ENCODE data around the gene IL17RD. TPM values are rescaled to one million over a fixed set of nuclear protein-coding genes. Genes with fewer than 3 reads are reported as not detected.

IL17RD gene
- total RNA-seq, 2 experiments from 2014 or later = 0.05 TPM; not detected in 1

- Mint-ChIP-seq H3K27me3 (peaks cover 59% of the 10 kb centered on the region), H3K4me3 (peak overlapping the region; percentile 51), H3K4me1 (peaks cover 6% of the 10 kb centered on the region), H3K9me3 (no peaks in the 10 kb centered on the region), H3K27ac (no peak overlapping the region), H3K36me3 (ENCODE audit: low read depth) (no peaks in the 10 kb centered on the region)
- CTCF ChIA-PET = no interaction called here
- DNase-seq = peak; percentile 20
- POLR2A ChIA-PET = no interaction called here
Observed at GRCh38 chr3:57078344-57078634, 86.9 kb downstream of the IL17RD start.

GRCh38 chr3:57077630-57078343 lies 87.4 kb downstream of the IL17RD start:
- Mint-ChIP-seq H3K9me3 (no peaks in the 10 kb centered on the region), H3K4me3 (peak overlapping the region; percentile 51), H3K36me3 (ENCODE audit: low read depth) (no peaks in the 10 kb centered on the region), H3K27me3 (peaks cover 59% of the 10 kb centered on the region), H3K27ac (no peak overlapping the region), H3K4me1 (peaks cover 6% of the 10 kb centered on the region)
- ChIA-PET POLR2A (no interaction called here), CTCF (no interaction called here)
- DNase-seq = no peak

- H3K27ac Mint-ChIP-seq = no peak overlapping the region
- H3K27me3 Mint-ChIP-seq = peaks cover 66% of the 10 kb centered on the region
- no peak overlapping the region for H3K4me3 Mint-ChIP-seq
- H3K36me3 Mint-ChIP-seq (ENCODE audit: low read depth) = no peaks in the 10 kb centered on the region
- H3K4me1 Mint-ChIP-seq = peaks cover 6% of the 10 kb centered on the region
- H3K9me3 Mint-ChIP-seq = no peaks in the 10 kb centered on the region
- no peak for DNase-seq
- ChIA-PET CTCF (no interaction called here), POLR2A (no interaction called here)
Observed at GRCh38 chr3:57076422-57076951, 88.7 kb downstream of the IL17RD start.

DNA sequence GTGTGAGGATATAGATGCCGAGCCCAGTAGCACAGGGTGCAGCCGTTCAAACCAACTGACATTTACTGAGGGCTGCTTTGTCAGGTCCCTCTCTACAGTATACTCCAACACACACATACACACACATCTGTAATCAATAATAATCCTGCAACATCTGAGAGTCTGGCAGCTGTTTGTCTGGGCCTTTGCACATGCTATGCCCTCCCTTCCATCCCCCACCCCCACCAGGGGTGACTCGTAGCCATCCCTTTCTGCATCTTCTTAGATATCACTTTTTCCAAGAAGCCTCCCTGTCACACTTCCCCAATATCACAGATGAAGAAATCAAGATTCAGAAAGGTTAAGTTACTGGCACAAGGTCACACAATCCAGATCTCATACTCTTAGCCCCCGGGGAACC lies 91.0 kb downstream of the IL17RD start:
- no peaks in the 10 kb centered on the region for H3K36me3 Mint-ChIP-seq (ENCODE audit: low read depth)
- H3K27ac Mint-ChIP-seq = no peak overlapping the region
- no peaks in the 10 kb centered on the region for H3K9me3 Mint-ChIP-seq
- H3K4me3 Mint-ChIP-seq = no peak overlapping the region
- H3K4me1 Mint-ChIP-seq = peaks cover 7% of the 10 kb centered on the region
- no peak for DNase-seq
- ChIA-PET CTCF (no interaction called here), POLR2A (no interaction called here)
- peaks cover 55% of the 10 kb centered on the region for H3K27me3 Mint-ChIP-seq

GRCh38 chr3:57073628-57074027 lies 91.5 kb downstream of the IL17RD start:
- peaks cover 10% of the 10 kb centered on the region for H3K4me1 Mint-ChIP-seq
- no peaks in the 10 kb centered on the region for H3K36me3 Mint-ChIP-seq (ENCODE audit: low read depth)
- H3K9me3 Mint-ChIP-seq = no peaks in the 10 kb centered on the region
- ChIA-PET POLR2A (no interaction called here), CTCF (no interaction called here)
- H3K4me3 Mint-ChIP-seq = no peak overlapping the region
- H3K27ac Mint-ChIP-seq = no peak overlapping the region
- H3K27me3 Mint-ChIP-seq = peaks cover 56% of the 10 kb centered on the region
- DNase-seq = no peak

DNA sequence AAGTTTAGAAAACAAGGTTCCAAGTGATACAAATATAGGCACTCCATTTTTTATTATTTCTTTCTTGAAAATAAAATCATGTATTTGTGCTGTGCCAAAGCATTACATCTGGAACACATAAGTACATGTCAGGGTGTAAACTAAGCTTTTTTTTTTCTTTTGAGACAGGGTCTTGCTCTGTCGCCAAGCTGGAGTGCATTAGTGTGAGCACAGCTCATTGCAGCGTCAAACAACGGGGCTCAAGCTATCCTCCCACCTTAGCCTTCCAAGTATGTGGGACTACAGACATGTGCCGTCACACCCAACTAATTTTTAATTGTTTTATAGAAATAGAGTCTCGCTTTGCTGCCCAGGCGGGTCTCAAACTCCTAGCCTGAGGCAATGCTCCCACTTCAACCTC lies 95.7 kb downstream of the IL17RD start:
- POLR2A ChIA-PET = no interaction called here
- Mint-ChIP-seq H3K4me3 (no peak overlapping the region), H3K36me3 (ENCODE audit: low read depth) (no peaks in the 10 kb centered on the region), H3K4me1 (peaks cover 12% of the 10 kb centered on the region), H3K27ac (no peak overlapping the region), H3K27me3 (peaks cover 22% of the 10 kb centered on the region), H3K9me3 (no peaks in the 10 kb centered on the region)
- no peak for DNase-seq
- CTCF ChIA-PET = interaction anchor here (0.5 kb wide), 1 partner anchor 68 kb away, joined by 4 read pairs; no protein-coding TSS in a partner anchor

- peak; percentile 19 for DNase-seq
- Mint-ChIP-seq H3K4me1 (peaks cover 12% of the 10 kb centered on the region), H3K27ac (no peak overlapping the region), H3K9me3 (no peaks in the 10 kb centered on the region), H3K27me3 (peaks cover 17% of the 10 kb centered on the region), H3K4me3 (no peak overlapping the region), H3K36me3 (ENCODE audit: low read depth) (no peaks in the 10 kb centered on the region)
- ChIA-PET CTCF (interaction anchor here (0.6 kb wide), 1 partner anchor 370 kb away, joined by 3 read pairs; no protein-coding TSS in a partner anchor), POLR2A (no interaction called here)
Observed at GRCh38 chr3:57068437-57069089, 96.6 kb downstream of the IL17RD start.

DNA sequence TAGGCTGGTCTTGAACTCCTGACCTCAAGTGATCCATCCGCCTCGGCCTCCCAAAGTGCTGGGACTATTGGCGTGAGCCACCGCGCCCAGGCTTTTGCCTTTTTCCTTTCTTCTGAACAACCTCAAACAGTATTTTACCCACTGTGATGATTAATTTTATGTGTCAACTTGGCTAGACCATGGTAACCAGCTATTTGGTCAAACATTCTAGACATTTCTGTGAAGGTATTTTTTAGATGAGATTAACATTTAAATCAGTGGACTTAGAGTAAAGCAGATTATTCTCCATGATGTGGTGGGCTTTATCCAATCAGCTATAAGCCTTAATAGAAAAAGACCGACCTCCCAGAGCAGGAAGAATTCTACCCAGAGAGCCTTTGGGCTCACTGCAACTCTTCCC lies 98.7 kb downstream of the IL17RD start:
- DNase-seq = no peak
- H3K36me3 Mint-ChIP-seq (ENCODE audit: low read depth) = no peaks in the 10 kb centered on the region
- POLR2A ChIA-PET = no interaction called here
- CTCF ChIA-PET = interaction anchor here (0.6 kb wide), 1 partner anchor 236 kb away, joined by 3 read pairs; no protein-coding TSS in a partner anchor
- H3K4me1 Mint-ChIP-seq = peaks cover 12% of the 10 kb centered on the region
- no peak overlapping the region for H3K27ac Mint-ChIP-seq
- H3K27me3 Mint-ChIP-seq = peaks cover 17% of the 10 kb centered on the region
- no peaks in the 10 kb centered on the region for H3K9me3 Mint-ChIP-seq
- no peak overlapping the region for H3K4me3 Mint-ChIP-seq

GRCh38 chr3:57065588-57065987 lies 99.6 kb downstream of the IL17RD start:
- ChIA-PET POLR2A (no interaction called here), CTCF (no interaction called here)
- H3K4me3 Mint-ChIP-seq = no peak overlapping the region
- H3K9me3 Mint-ChIP-seq = no peaks in the 10 kb centered on the region
- H3K27ac Mint-ChIP-seq = no peak overlapping the region
- H3K36me3 Mint-ChIP-seq (ENCODE audit: low read depth) = no peaks in the 10 kb centered on the region
- peaks cover 15% of the 10 kb centered on the region for H3K27me3 Mint-ChIP-seq
- H3K4me1 Mint-ChIP-seq = peaks cover 15% of the 10 kb centered on the region
- DNase-seq = no peak

DNA sequence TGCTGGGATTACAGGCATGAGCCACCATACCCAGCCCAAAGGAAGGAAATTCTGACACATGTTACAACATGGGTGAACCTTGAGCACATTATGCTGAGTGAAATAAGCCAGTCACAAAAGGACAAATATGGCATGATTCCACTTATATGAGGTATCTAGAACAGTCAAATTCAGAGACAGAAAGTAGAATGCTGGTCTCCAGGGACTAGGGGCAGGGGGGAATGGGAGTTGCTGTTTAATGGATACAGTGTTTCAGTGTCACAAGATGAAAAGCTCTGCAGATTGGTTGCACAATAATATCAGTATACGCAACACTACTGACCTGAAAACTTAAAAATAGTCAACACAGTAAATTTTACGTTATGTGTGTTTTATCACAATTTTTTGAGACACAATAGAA lies 100.6 kb downstream of the IL17RD start:
- ChIA-PET CTCF (no interaction called here), POLR2A (no interaction called here)
- Mint-ChIP-seq H3K9me3 (no peaks in the 10 kb centered on the region), H3K27me3 (peaks cover 10% of the 10 kb centered on the region), H3K36me3 (ENCODE audit: low read depth) (no peaks in the 10 kb centered on the region), H3K27ac (no peak overlapping the region), H3K4me3 (no peak overlapping the region), H3K4me1 (peaks cover 16% of the 10 kb centered on the region)
- DNase-seq = no peak

GRCh38 chr3:57064001-57064400 lies 101.2 kb downstream of the IL17RD start:
- CTCF ChIA-PET = no interaction called here
- Mint-ChIP-seq H3K4me3 (no peak overlapping the region), H3K36me3 (ENCODE audit: low read depth) (no peaks in the 10 kb centered on the region), H3K9me3 (no peaks in the 10 kb centered on the region), H3K27me3 (peaks cover 10% of the 10 kb centered on the region), H3K27ac (no peak overlapping the region), H3K4me1 (peaks cover 14% of the 10 kb centered on the region)
- POLR2A ChIA-PET = no interaction called here
- no peak for DNase-seq

DNA sequence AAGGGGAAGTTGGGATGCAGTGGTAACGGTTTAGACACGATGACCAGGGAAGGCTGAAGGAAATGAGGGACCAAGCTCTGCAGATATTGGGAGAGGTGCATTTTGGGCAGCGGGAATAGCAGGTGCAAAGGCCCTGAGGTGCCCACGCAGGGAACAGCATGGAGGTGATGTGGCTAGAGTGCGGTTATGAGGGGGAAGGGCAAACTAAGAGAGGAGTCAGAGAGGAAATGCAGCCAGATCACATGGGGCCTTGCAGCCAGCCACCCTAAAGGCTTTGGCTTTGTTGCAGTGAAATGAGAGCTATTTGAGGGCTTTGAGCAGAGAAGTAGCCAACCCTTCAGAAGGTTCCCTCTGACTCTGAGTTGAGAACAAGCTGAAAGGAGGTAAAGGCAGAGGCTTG lies 102.1 kb downstream of the IL17RD start:
- Mint-ChIP-seq H3K9me3 (no peaks in the 10 kb centered on the region), H3K4me1 (peaks cover 5% of the 10 kb centered on the region), H3K36me3 (ENCODE audit: low read depth) (no peaks in the 10 kb centered on the region), H3K27ac (no peak overlapping the region), H3K4me3 (no peak overlapping the region), H3K27me3 (peaks cover 8% of the 10 kb centered on the region)
- CTCF ChIA-PET = no interaction called here
- POLR2A ChIA-PET = no interaction called here
- DNase-seq = no peak

- peaks cover 8% of the 10 kb centered on the region for H3K27me3 Mint-ChIP-seq
- H3K4me3 Mint-ChIP-seq = no peak overlapping the region
- ChIA-PET POLR2A (no interaction called here), CTCF (no interaction called here)
- H3K36me3 Mint-ChIP-seq (ENCODE audit: low read depth) = no peaks in the 10 kb centered on the region
- no peak overlapping the region for H3K27ac Mint-ChIP-seq
- peaks cover 4% of the 10 kb centered on the region for H3K4me1 Mint-ChIP-seq
- no peak for DNase-seq
- H3K9me3 Mint-ChIP-seq = no peaks in the 10 kb centered on the region
Observed at GRCh38 chr3:57062101-57062631, 103.0 kb downstream of the IL17RD start.

- H3K4me1 Mint-ChIP-seq = peaks cover 4% of the 10 kb centered on the region
- ChIA-PET CTCF (no interaction called here), POLR2A (no interaction called here)
- H3K9me3 Mint-ChIP-seq = no peaks in the 10 kb centered on the region
- peaks cover 8% of the 10 kb centered on the region for H3K27me3 Mint-ChIP-seq
- no peak for DNase-seq
- no peak overlapping the region for H3K27ac Mint-ChIP-seq
- H3K4me3 Mint-ChIP-seq = no peak overlapping the region
- no peaks in the 10 kb centered on the region for H3K36me3 Mint-ChIP-seq (ENCODE audit: low read depth)
Observed at GRCh38 chr3:57061556-57061955, 103.6 kb downstream of the IL17RD start.

All from activated CD4-positive, alpha-beta memory T cell treated with anti-CD3 and anti-CD28 coated beads, Interleukin-2, amount 10 ng/mL, durations not matched to agents 7 days and 5 days (primary cell).